ENCODE measurements around the gene FHOD1.

Gene FHOD1

GRCh38 chr16:67213197-67214019, 33.9 kb downstream of the FHOD1 start:
- TF ChIP-seq REST (IDR thresholded peaks at IDR 0.05; ENCODE audit: insufficient read depth in 1 of 2, low read depth in 2 of 2, low read length in 2 of 2) (no peak), TAF1 (IDR thresholded peaks at IDR 0.05; ENCODE audit: borderline replicate concordance, insufficient read depth, low read length) (no peak), POLR2AphosphoS5 (IDR thresholded peaks at IDR 0.05; ENCODE audit: low read depth, low read length) (no peak), SIN3A (IDR thresholded peaks at IDR 0.05; ENCODE audit: borderline replicate concordance, insufficient read depth, low read length) (no peak), FOXP2 (optimal IDR thresholded peaks at IDR 0.05; ENCODE audit: borderline replicate concordance, extremely low read depth, extremely low read length, insufficient read depth) (no peak)

- TF ChIP-seq REST (IDR thresholded peaks at IDR 0.05; ENCODE audit: insufficient read depth in 1 of 2, low read depth in 2 of 2, low read length in 2 of 2): no peak
- no peak for TF ChIP-seq TAF1 (IDR thresholded peaks at IDR 0.05; ENCODE audit: borderline replicate concordance, insufficient read depth, low read length)
- TF ChIP-seq FOXP2 (optimal IDR thresholded peaks at IDR 0.05; ENCODE audit: borderline replicate concordance, extremely low read depth, extremely low read length, insufficient read depth): no peak
- no peak for TF ChIP-seq POLR2AphosphoS5 (IDR thresholded peaks at IDR 0.05; ENCODE audit: low read depth, low read length)
- no peak for TF ChIP-seq SIN3A (IDR thresholded peaks at IDR 0.05; ENCODE audit: borderline replicate concordance, insufficient read depth, low read length)
Measured at GRCh38 chr16:67212766-67213165, 34.5 kb downstream of the FHOD1 start.

GRCh38 chr16:67211674-67212073, 35.6 kb downstream of the FHOD1 start:
- TF ChIP-seq FOXP2 (optimal IDR thresholded peaks at IDR 0.05; ENCODE audit: borderline replicate concordance, extremely low read depth, extremely low read length, insufficient read depth): no peak
- TF ChIP-seq POLR2AphosphoS5 (IDR thresholded peaks at IDR 0.05; ENCODE audit: low read depth, low read length): no peak
- TF ChIP-seq TAF1 (IDR thresholded peaks at IDR 0.05; ENCODE audit: borderline replicate concordance, insufficient read depth, low read length): no peak
- TF ChIP-seq SIN3A (IDR thresholded peaks at IDR 0.05; ENCODE audit: borderline replicate concordance, insufficient read depth, low read length): no peak
- no peak for TF ChIP-seq REST (IDR thresholded peaks at IDR 0.05; ENCODE audit: insufficient read depth in 1 of 2, low read depth in 2 of 2, low read length in 2 of 2)

- TF ChIP-seq SIN3A (IDR thresholded peaks at IDR 0.05; ENCODE audit: borderline replicate concordance, insufficient read depth, low read length): no peak
- no peak for TF ChIP-seq FOXP2 (optimal IDR thresholded peaks at IDR 0.05; ENCODE audit: borderline replicate concordance, extremely low read depth, extremely low read length, insufficient read depth)
- TF ChIP-seq POLR2AphosphoS5 (IDR thresholded peaks at IDR 0.05; ENCODE audit: low read depth, low read length): no peak
- TF ChIP-seq REST (IDR thresholded peaks at IDR 0.05; ENCODE audit: insufficient read depth in 1 of 2, low read depth in 2 of 2, low read length in 2 of 2): no peak
- TF ChIP-seq TAF1 (IDR thresholded peaks at IDR 0.05; ENCODE audit: borderline replicate concordance, insufficient read depth, low read length): no peak
Measured at GRCh38 chr16:67210069-67210937, 37.0 kb downstream of the FHOD1 start.

Data from PFSK-1 (cell line).